ENCODE data around the gene TRAF3IP1.
A peak's percentile ranks its signal among the peaks of the same experiment; 100 is the strongest.

TRAF3IP1 gene

GRCh38 chr2:238406221-238406997 is 86.1 kb downstream of the TRAF3IP1 start:
- no peak overlapping the region for H2BK12ac ChIP-seq (ENCODE audit: low read length)
- no peak overlapping the region for H2AK5ac ChIP-seq (ENCODE audit: low read depth, low read length)
- no peak overlapping the region for H3K4me3 ChIP-seq (ENCODE audit: low read length in 2 of 2)
- H3K9me3 ChIP-seq (replicated peaks in 1 of 2; ENCODE audit: control insufficient read depth in 2 of 2, insufficient read depth in 1 of 2, low read depth in 1 of 2, low read length in 2 of 2): no peaks in the 10 kb centered on the region
- H3K9ac ChIP-seq (ENCODE audit: low read depth, low read length, poor library complexity): peak overlapping the region; percentile 68
- peaks cover 0 to 5% of the 10 kb centered on the region in 2 donors for H3K4me1 ChIP-seq (ENCODE audit: control insufficient read depth in 2 of 2, insufficient read depth in 1 of 2, low read depth in 1 of 2, low read length in 2 of 2)
- H3K23ac ChIP-seq (ENCODE audit: low read depth, low read length, poor library complexity): peak overlapping the region; percentile 82
- H3K27me3 ChIP-seq (ENCODE audit: control insufficient read depth in 3 of 3, insufficient read depth in 3 of 3, low read depth in 1 of 3, low read length in 3 of 3): no peaks in the 10 kb centered on the region
- H4K8ac ChIP-seq (ENCODE audit: low read depth, low read length): no peak overlapping the region
- H3K27ac ChIP-seq (replicated peaks; ENCODE audit: low read length): no peak overlapping the region
- H2BK5ac ChIP-seq (ENCODE audit: low read length): no peak overlapping the region
- peaks cover 2 to 5% of the 10 kb centered on the region in 2 donors for H3K36me3 ChIP-seq (replicated peaks in 1 of 2; ENCODE audit: control insufficient read depth in 2 of 2, insufficient read depth in 2 of 2, low read length in 2 of 2)
- no peak overlapping the region for H3K4me2 ChIP-seq (ENCODE audit: insufficient read depth, low read length, poor library complexity, severe bottlenecking)
- DNase-seq (ENCODE audit: low spot score): no peak
- WGBS, 2 donors (ENCODE audit: extremely low coverage in 2 of 2, insufficient read length in 2 of 2, insufficient replicate concordance in 1 of 2): no CpG with 5 or more reads among the region's 20 CpGs
- H3K79me1 ChIP-seq (ENCODE audit: low read depth, low read length): peaks cover 2% of the 10 kb centered on the region
- no peak overlapping the region for H3K4ac ChIP-seq (ENCODE audit: low read length)
- H3K14ac ChIP-seq (ENCODE audit: low read length): no peak overlapping the region
- H3K18ac ChIP-seq (ENCODE audit: low read length): no peak overlapping the region
- H2AFZ ChIP-seq (ENCODE audit: low read length): no peak overlapping the region
- H2BK15ac ChIP-seq (ENCODE audit: low read length): peak overlapping the region; percentile 42
- H4K91ac ChIP-seq (ENCODE audit: low read depth, low read length, poor library complexity): no peak overlapping the region
- H2BK120ac ChIP-seq (ENCODE audit: low read depth, low read length): no peak overlapping the region

GRCh38 chr2:238406998-238407285 is 86.6 kb downstream of the TRAF3IP1 start:
- no CpG with 5 or more reads among the region's 8 CpGs for WGBS, 2 donors (ENCODE audit: extremely low coverage in 2 of 2, insufficient read length in 2 of 2, insufficient replicate concordance in 1 of 2)
- Histone ChIP-seq H3K9me3 (replicated peaks in 1 of 2; ENCODE audit: control insufficient read depth in 2 of 2, insufficient read depth in 1 of 2, low read depth in 1 of 2, low read length in 2 of 2) (no peaks in the 10 kb centered on the region), H3K79me1 (ENCODE audit: low read depth, low read length) (peaks cover 2% of the 10 kb centered on the region), H3K4me1 (ENCODE audit: control insufficient read depth in 2 of 2, insufficient read depth in 1 of 2, low read depth in 1 of 2, low read length in 2 of 2) (peaks cover 0 to 5% of the 10 kb centered on the region in 2 donors), H2BK5ac (ENCODE audit: low read length) (no peak overlapping the region), H3K9ac (ENCODE audit: low read depth, low read length, poor library complexity) (no peak overlapping the region), H2BK120ac (ENCODE audit: low read depth, low read length) (no peak overlapping the region), H3K23ac (ENCODE audit: low read depth, low read length, poor library complexity) (peak overlapping the region; percentile 82), H4K8ac (ENCODE audit: low read depth, low read length) (no peak overlapping the region), H3K4me2 (ENCODE audit: insufficient read depth, low read length, poor library complexity, severe bottlenecking) (no peak overlapping the region), H2AFZ (ENCODE audit: low read length) (no peak overlapping the region), H3K4ac (ENCODE audit: low read length) (no peak overlapping the region), H2BK12ac (ENCODE audit: low read length) (no peak overlapping the region), H3K36me3 (replicated peaks in 1 of 2; ENCODE audit: control insufficient read depth in 2 of 2, insufficient read depth in 2 of 2, low read length in 2 of 2) (peaks cover 0 to 2% of the 10 kb centered on the region in 2 donors), H3K4me3 (ENCODE audit: low read length in 2 of 2) (no peak overlapping the region), H2AK5ac (ENCODE audit: low read depth, low read length) (no peak overlapping the region), H2BK15ac (ENCODE audit: low read length) (peak overlapping the region; percentile 42), H3K27ac (replicated peaks; ENCODE audit: low read length) (no peak overlapping the region), H3K18ac (ENCODE audit: low read length) (no peak overlapping the region), H3K27me3 (ENCODE audit: control insufficient read depth in 3 of 3, insufficient read depth in 3 of 3, low read depth in 1 of 3, low read length in 3 of 3) (no peaks in the 10 kb centered on the region), H3K14ac (ENCODE audit: low read length) (no peak overlapping the region), H4K91ac (ENCODE audit: low read depth, low read length, poor library complexity) (no peak overlapping the region)
- DNase-seq (ENCODE audit: low spot score): no peak

GRCh38 chr2:238407566-238407965 is 87.2 kb downstream of the TRAF3IP1 start:
- peak overlapping the region; percentile 57 for H3K9ac ChIP-seq (ENCODE audit: low read depth, low read length, poor library complexity)
- no peaks in the 10 kb centered on the region for H3K27me3 ChIP-seq (ENCODE audit: control insufficient read depth in 3 of 3, insufficient read depth in 3 of 3, low read depth in 1 of 3, low read length in 3 of 3)
- H2BK15ac ChIP-seq (ENCODE audit: low read length): no peak overlapping the region
- no CpG with 5 or more reads among the region's 11 CpGs for WGBS, 2 donors (ENCODE audit: extremely low coverage in 2 of 2, insufficient read length in 2 of 2, insufficient replicate concordance in 1 of 2)
- no peak overlapping the region for H3K27ac ChIP-seq (replicated peaks; ENCODE audit: low read length)
- H3K4ac ChIP-seq (ENCODE audit: low read length): no peak overlapping the region
- peak overlapping the region; percentile 62 for H3K23ac ChIP-seq (ENCODE audit: low read depth, low read length, poor library complexity)
- peaks cover 2% of the 10 kb centered on the region for H3K79me1 ChIP-seq (ENCODE audit: low read depth, low read length)
- no peak overlapping the region for H2BK120ac ChIP-seq (ENCODE audit: low read depth, low read length)
- H3K18ac ChIP-seq (ENCODE audit: low read length): no peak overlapping the region
- no peak for DNase-seq (ENCODE audit: low spot score)
- H2BK5ac ChIP-seq (ENCODE audit: low read length): no peak overlapping the region
- H2AK5ac ChIP-seq (ENCODE audit: low read depth, low read length): no peak overlapping the region
- H4K8ac ChIP-seq (ENCODE audit: low read depth, low read length): no peak overlapping the region
- no peak overlapping the region for H3K4me3 ChIP-seq (ENCODE audit: low read length in 2 of 2)
- peaks cover 0 to 2% of the 10 kb centered on the region in 2 donors for H3K36me3 ChIP-seq (replicated peaks in 1 of 2; ENCODE audit: control insufficient read depth in 2 of 2, insufficient read depth in 2 of 2, low read length in 2 of 2)
- no peak overlapping the region for H3K14ac ChIP-seq (ENCODE audit: low read length)
- no peak overlapping the region for H2BK12ac ChIP-seq (ENCODE audit: low read length)
- no peak overlapping the region for H3K4me2 ChIP-seq (ENCODE audit: insufficient read depth, low read length, poor library complexity, severe bottlenecking)
- no peaks in the 10 kb centered on the region for H3K9me3 ChIP-seq (replicated peaks in 1 of 2; ENCODE audit: control insufficient read depth in 2 of 2, insufficient read depth in 1 of 2, low read depth in 1 of 2, low read length in 2 of 2)
- peaks cover 0 to 5% of the 10 kb centered on the region in 2 donors for H3K4me1 ChIP-seq (ENCODE audit: control insufficient read depth in 2 of 2, insufficient read depth in 1 of 2, low read depth in 1 of 2, low read length in 2 of 2)
- H4K91ac ChIP-seq (ENCODE audit: low read depth, low read length, poor library complexity): no peak overlapping the region
- H2AFZ ChIP-seq (ENCODE audit: low read length): no peak overlapping the region

- Histone ChIP-seq H2AFZ (ENCODE audit: low read length) (no peak overlapping the region), H3K36me3 (replicated peaks in 1 of 2; ENCODE audit: control insufficient read depth in 2 of 2, insufficient read depth in 2 of 2, low read length in 2 of 2) (no peaks in the 10 kb centered on the region), H3K23ac (ENCODE audit: low read depth, low read length, poor library complexity) (peak overlapping the region; percentile 55), H2BK120ac (ENCODE audit: low read depth, low read length) (no peak overlapping the region), H4K8ac (ENCODE audit: low read depth, low read length) (no peak overlapping the region), H2AK5ac (ENCODE audit: low read depth, low read length) (no peak overlapping the region), H3K14ac (ENCODE audit: low read length) (no peak overlapping the region), H3K9ac (ENCODE audit: low read depth, low read length, poor library complexity) (no peak overlapping the region), H4K91ac (ENCODE audit: low read depth, low read length, poor library complexity) (no peak overlapping the region), H3K27me3 (ENCODE audit: control insufficient read depth in 3 of 3, insufficient read depth in 3 of 3, low read depth in 1 of 3, low read length in 3 of 3) (no peaks in the 10 kb centered on the region), H2BK15ac (ENCODE audit: low read length) (no peak overlapping the region), H2BK5ac (ENCODE audit: low read length) (no peak overlapping the region), H3K4me1 (ENCODE audit: control insufficient read depth in 2 of 2, insufficient read depth in 1 of 2, low read depth in 1 of 2, low read length in 2 of 2) (peaks cover 0 to 5% of the 10 kb centered on the region in 2 donors), H3K4me3 (ENCODE audit: low read length in 2 of 2) (no peak overlapping the region), H3K27ac (replicated peaks; ENCODE audit: low read length) (no peak overlapping the region), H3K79me1 (ENCODE audit: low read depth, low read length) (peaks cover 2% of the 10 kb centered on the region), H3K4me2 (ENCODE audit: insufficient read depth, low read length, poor library complexity, severe bottlenecking) (no peak overlapping the region), H3K4ac (ENCODE audit: low read length) (no peak overlapping the region), H3K18ac (ENCODE audit: low read length) (peak overlapping the region; percentile 71), H2BK12ac (ENCODE audit: low read length) (no peak overlapping the region), H3K9me3 (replicated peaks in 1 of 2; ENCODE audit: control insufficient read depth in 2 of 2, insufficient read depth in 1 of 2, low read depth in 1 of 2, low read length in 2 of 2) (no peaks in the 10 kb centered on the region)
- no CpG with 5 or more reads among the region's 17 CpGs for WGBS, 2 donors (ENCODE audit: extremely low coverage in 2 of 2, insufficient read length in 2 of 2, insufficient replicate concordance in 1 of 2)
- no peak for DNase-seq (ENCODE audit: low spot score)
These were observed 88.5 kb downstream of the TRAF3IP1 start for GRCh38 chr2:238408615-238409340.

Data from neuronal stem cell (in vitro differentiated cells).